ENCODE results near the gene PAPPA2. TPM values are rescaled to one million over a fixed set of nuclear protein-coding genes. Genes with fewer than 3 reads are reported as not detected.

The PAPPA2 gene
- total RNA-seq, 1 experiment from 2014 or later = 0.81 TPM

GRCh38 chr1:176595217-176595616, 132.2 kb downstream of the PAPPA2 start:
- no peak overlapping the region for H3K23ac ChIP-seq (ENCODE audit: insufficient read length, low read depth, low read length)
- no peak overlapping the region for H2AFZ ChIP-seq (ENCODE audit: low read length)
- no peak overlapping the region for H3K9ac ChIP-seq (ENCODE audit: extremely low read depth, insufficient read length, low read length)
- H3K79me1 ChIP-seq (ENCODE audit: insufficient read depth, low read depth, low read length, poor library complexity, severe bottlenecking) = no peaks in the 10 kb centered on the region
- DNase-seq = no peak
- H3K4ac ChIP-seq (ENCODE audit: low read depth, low read length) = no peak overlapping the region
- Mint-ChIP-seq H3K4me1 (no peaks in the 10 kb centered on the region), H3K9me3 (no peaks in the 10 kb centered on the region), H3K27me3 (ENCODE audit: low read depth) (peaks cover 2% of the 10 kb centered on the region), H3K36me3 (ENCODE audit: insufficient read depth in 1 of 3, low read depth in 3 of 3) (no peaks in the 10 kb centered on the region), H3K27ac (no peak overlapping the region), H3K4me3 (no peak overlapping the region)
- H3K23me2 ChIP-seq (ENCODE audit: insufficient read length, low read depth, low read length, poor library complexity, severe bottlenecking) = no peaks in the 10 kb centered on the region
- H3K79me2 ChIP-seq (ENCODE audit: insufficient read depth, low read length) = no peaks in the 10 kb centered on the region
- no peak overlapping the region for H3K56ac ChIP-seq (ENCODE audit: insufficient read length, low read depth, low read length)
- H3K4me1 ChIP-seq (ENCODE audit: insufficient read depth, low read length) = no peaks in the 10 kb centered on the region
- H2BK20ac ChIP-seq (ENCODE audit: low read depth, low read length, poor library complexity, severe bottlenecking) = no peak overlapping the region
- no peak overlapping the region for H3K4me2 ChIP-seq (ENCODE audit: insufficient read depth, insufficient read length, low read length)
- no peak overlapping the region for H2BK5ac ChIP-seq (ENCODE audit: insufficient read length, low read length)
- H2BK15ac ChIP-seq (ENCODE audit: low read depth, low read length) = no peak overlapping the region
- H4K8ac ChIP-seq (replicated peaks; ENCODE audit: insufficient read length, low read depth, low read length) = no peak overlapping the region
- no peak overlapping the region for H2AK5ac ChIP-seq (ENCODE audit: insufficient read length, low read length)
- no peak overlapping the region for H4K5ac ChIP-seq (ENCODE audit: insufficient read length, low read depth, low read length)
- no peak overlapping the region for H3K27ac ChIP-seq (ENCODE audit: insufficient read length, low read depth, low read length)
- H3T11ph ChIP-seq (ENCODE audit: low read length) = no peak overlapping the region
- H3K18ac ChIP-seq (ENCODE audit: insufficient read length, low read depth, low read length) = no peak overlapping the region
- no peak overlapping the region for H2BK120ac ChIP-seq (ENCODE audit: low read depth, low read length, poor library complexity, severe bottlenecking)
- no peaks in the 10 kb centered on the region for H4K20me1 ChIP-seq (ENCODE audit: control insufficient read depth, insufficient read depth, insufficient read length)
- no peak overlapping the region for H3K14ac ChIP-seq (ENCODE audit: insufficient read depth, low read length)
- no CpG with 5 or more reads among the region's 16 CpGs for WGBS (ENCODE audit: extremely low coverage, insufficient read length, low lambda C conversion rate)
- no peaks in the 10 kb centered on the region for H3K27me3 ChIP-seq (ENCODE audit: insufficient read depth, low read length)
- H2BK12ac ChIP-seq (ENCODE audit: insufficient read length, low read depth, low read length) = no peak overlapping the region
- TF ChIP-seq CTCF (conservative IDR thresholded peaks at IDR 0.05) = no peak
- H3K9me3 ChIP-seq (ENCODE audit: control insufficient read depth, low read depth, low read length) = no peaks in the 10 kb centered on the region
- H4K91ac ChIP-seq (ENCODE audit: insufficient read length, low read depth, low read length) = no peak overlapping the region
